ELF-1 (cell line): ENCODE results near the gene DDX20.

Experiments
- DNase-seq: peaks from one replicate; pipeline ENCODE4 v3.0.0-alpha.2; 2016; ENCODE audit warnings: low read depth, low spot score

Gene DDX20

GRCh38 chr1:111755331-111756123 lies at the start of gene DDX20:
Gene DDX20, plus strand, starts transcription at chr1:111755901. Its CDS starts 24 bp downstream, at chr1:111755925.
- DNase-seq: peak; percentile 98

GRCh38 chr1:111706921-111707320 lies 48.8 kb upstream of the DDX20 start:
- DNase-seq: no peak

- no peak for DNase-seq
These were observed 47.8 kb upstream of the DDX20 start for GRCh38 chr1:111707906-111708305.

GRCh38 chr1:111709986-111710385 lies 45.7 kb upstream of the DDX20 start:
- no peak for DNase-seq

DNA sequence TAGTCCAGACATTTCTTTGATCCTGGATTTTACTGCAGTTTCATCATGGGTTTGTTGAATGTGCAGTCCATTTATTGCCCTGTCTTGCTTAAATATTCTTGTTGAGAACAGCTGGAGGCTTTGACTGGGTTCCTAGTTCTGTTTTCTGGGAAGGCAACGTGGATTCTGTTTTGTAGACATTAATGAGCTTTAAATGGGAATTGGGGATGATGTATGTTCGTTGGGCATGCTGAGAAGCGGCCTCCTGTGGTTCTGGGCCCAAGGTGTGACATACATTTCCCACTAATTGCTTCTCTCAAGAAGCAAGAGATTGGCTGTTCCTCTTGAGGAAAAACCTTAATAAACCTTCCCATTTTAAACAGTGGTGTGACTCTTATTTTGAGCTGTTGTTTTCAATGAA lies 39.4 kb upstream of the DDX20 start:
- no peak for DNase-seq

DNA sequence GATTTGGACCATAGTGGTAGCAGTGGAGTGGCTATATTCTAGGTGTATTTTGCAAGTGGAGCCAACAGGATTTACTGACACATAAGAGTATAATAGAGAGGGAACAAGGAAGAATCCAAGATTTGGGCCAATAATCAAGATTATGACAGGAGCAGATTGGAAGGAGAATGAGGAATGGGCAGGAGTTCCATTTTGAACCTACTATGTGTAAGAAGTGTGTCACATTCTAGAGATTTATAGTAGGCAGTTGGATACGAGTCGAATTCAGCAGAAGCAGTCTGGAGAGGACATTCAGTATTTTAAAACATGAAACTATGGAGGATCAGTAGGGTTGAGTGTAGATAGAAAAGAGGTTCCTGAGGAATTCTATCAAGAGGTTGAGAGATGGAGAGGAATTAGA lies 38.3 kb upstream of the DDX20 start:
- no peak for DNase-seq

DNA sequence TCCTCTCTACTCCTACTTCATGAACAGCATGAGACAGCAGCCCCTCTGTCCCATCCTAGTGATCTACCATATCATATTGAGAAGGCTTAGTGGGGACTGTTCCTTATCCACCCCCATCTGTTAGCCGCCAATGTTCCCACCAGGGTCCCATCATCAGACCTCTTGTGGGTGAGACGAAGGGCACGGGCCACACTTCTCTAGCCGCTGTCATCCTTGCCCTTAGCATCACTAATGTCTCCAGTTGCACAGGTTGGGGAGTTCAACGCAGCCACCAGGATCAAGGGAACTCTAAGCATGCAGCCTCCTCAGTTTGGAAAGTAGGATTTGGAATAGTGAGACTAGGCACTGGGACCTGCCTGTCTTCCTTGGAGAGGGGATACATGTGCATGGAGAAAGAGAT lies 36.6 kb upstream of the DDX20 start:
- DNase-seq: no peak

DNA sequence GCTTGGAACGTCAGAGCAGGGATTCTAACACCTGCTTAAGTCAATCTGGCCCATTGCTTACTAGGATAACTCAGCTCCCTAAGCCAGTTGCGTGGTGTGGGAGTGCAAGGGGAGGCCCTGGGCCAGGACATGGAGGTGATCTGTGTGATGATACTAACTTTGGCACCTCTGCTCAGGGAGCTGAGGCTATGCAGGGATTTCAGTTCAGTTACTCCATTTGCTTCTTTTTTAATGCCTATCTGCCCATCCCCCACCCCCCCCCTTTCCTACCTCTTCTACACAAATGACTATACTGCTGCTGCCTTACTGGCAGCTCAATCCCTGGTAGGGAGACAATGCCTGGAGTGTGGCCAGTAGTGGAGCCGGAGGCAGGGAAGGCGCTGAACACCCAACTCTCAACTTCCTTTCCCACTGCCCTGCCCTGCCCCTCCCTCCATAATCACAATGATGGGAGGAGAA lies 36.0 kb upstream of the DDX20 start:
- DNase-seq: no peak

DNA sequence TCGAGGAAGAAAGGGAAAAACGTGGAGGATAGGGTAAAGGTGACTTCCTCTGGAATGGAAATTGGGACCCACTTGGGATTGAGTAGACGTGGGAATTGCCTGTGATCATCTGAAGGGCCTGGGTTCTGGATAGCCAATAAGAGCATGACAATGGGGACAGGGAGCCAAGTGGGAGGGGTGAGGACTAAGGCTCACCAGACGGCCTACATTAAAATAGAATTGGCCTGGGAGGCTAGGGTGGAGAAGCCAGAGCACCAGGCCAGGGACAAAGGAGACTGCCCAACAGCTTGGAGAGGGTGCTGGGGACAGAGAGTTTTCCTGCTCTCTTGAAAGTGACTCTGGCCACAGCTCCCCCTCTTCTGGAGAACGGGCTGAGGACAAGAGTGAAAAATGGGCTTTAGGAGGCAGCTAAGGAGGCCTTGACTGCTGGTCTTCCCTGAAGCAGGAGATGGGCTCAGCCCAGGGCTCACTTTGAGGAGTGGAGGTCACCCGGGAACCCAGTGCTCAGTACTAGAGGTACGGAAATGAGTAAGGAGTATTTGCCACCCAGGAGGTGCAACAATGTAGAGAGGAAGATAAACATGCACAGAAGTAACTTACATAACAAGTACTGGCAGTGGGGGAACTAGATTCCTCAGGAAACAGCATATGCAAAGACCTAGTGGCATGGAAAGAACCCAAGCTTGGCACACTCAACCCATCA lies 35.3 kb upstream of the DDX20 start:
- no peak for DNase-seq

- DNase-seq: no peak
These were observed 34.5 kb upstream of the DDX20 start for GRCh38 chr1:111720977-111721786.

DNA sequence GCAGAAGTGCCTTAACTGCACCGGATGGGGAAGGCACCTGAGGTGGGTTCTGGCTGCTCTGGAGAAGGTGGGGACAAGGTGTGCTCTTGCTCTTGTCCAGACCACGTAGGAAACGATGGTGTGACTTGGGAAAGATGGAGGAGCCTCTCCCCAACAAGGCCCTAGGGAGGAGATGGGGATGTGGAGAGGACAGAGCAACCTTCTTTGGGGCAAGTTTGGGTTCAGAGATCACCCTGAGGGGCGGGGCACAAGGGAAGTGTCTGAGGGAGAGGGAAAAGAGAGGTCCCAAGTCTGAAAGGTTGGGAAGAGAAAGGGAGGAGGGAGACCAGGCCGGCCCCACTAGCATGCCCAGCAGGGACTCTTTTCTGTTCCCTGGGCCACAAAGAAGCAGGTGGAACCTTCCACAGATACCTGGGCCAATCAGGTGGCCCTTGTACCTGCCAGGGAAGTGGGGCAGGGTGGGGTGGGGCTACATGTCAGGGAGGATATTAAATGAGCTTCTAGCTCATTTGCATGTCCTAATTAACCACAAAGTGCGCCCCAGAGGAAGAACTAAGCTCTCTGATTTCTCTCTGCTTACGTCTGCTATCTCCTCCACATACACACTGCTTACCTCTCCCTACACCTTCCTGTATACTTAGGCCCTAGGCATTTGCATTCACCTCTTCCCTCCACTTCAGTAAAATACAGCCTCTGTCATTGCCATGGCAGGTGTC lies 32.5 kb upstream of the DDX20 start:
- DNase-seq: no peak

DNA sequence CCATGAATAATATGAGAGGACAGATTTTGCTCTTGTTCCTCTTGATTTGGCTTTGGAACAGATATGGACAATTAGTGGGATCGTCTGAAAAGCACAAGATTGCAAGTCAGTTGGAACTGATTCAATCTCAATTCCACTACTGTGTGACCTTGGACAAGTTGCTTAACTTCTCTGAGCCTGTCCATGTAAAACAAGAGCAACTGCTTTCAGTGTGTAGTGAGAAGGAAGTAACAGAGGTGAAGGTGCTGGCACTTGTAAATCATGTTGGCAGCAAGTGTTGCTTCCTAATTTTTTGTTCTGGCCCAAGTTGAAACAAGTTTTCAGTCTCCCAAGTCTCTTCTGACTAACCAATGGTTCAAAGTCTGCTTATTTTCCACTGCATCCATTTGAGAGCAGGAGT lies 31.8 kb upstream of the DDX20 start:
- DNase-seq: no peak

GRCh38 chr1:111725192-111725591 lies 30.5 kb upstream of the DDX20 start:
- DNase-seq: peak; percentile 47

GRCh38 chr1:111727056-111727455 lies 28.6 kb upstream of the DDX20 start:
- no peak for DNase-seq

DNA sequence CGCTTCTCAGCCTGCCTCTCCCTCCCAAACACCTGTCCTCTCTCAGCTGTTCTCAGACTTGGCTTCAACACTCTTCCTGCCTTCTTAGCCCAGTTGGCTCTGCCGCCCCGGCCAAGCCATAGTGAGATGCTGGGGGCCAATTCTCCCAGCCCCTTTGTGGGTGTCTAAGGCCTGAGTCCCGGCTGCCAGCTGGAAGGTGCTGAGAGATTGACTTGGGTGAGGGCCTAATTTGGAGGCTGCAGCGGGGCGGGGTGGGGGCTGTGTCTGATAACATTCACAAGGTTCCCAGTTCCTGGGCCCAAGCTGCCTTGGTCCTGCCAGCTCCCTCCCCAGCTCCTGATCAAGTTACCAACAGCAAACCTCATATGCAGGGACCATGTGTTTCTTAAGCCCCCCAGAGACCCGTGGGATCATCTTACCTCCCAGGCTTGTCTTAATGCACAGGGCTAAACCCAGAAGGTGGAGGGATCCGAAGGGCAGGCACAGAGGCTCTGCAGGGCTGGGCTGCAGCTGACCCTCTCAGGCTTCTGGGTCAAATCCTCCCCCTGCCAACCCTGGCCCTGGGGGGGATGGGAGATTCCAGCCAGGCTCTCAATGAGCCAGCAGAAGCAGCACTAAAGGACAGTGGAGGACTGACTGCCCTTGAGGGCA lies 26.3 kb upstream of the DDX20 start:
- peak; percentile 49 for DNase-seq

- no peak for DNase-seq
These were observed 25.6 kb upstream of the DDX20 start for GRCh38 chr1:111729946-111730681.

GRCh38 chr1:111730706-111731105 lies 25.0 kb upstream of the DDX20 start:
- DNase-seq: no peak

GRCh38 chr1:111731956-111732355 lies 23.7 kb upstream of the DDX20 start:
- DNase-seq: no peak

- no peak for DNase-seq
These were observed 23.0 kb upstream of the DDX20 start for GRCh38 chr1:111732718-111733117.
